Frontal cortex (tissue), 4 donors: Measurements from ENCODE around the gene PDSS2. TPM values are rescaled to one million over a fixed set of nuclear protein-coding genes. Genes with fewer than 3 reads are reported as not detected.
A peak's percentile ranks its signal among the peaks of the same experiment; 100 is the strongest.

Source experiments
- DNase-seq, 2 donors: peaks; one replicate each; pipeline ENCODE4 v3.0.0; 2012; ENCODE audit warnings: low spot score in 2 of 2
- FAIRE-seq: peaks from 2 replicates; lab custom pipeline; 2012; peaks lifted over from hg19 to GRCh38; lab: Jason Lieb, UNC
- small RNA-seq: library from RNA; depleted of rRNA; stranded (forward); fragments of <200 nt; gene quantifications from one replicate; pipeline ENCODE3, GENCODE V24; 2014
- total RNA-seq: library from RNA; depleted of rRNA; stranded (reverse); fragments of >200 nt; gene quantifications from one replicate; pipeline ENCODE4 v1.2.3, GENCODE V29; 2014
- donor health status: control.
- donor health status: control.
- donor health status: control.

PDSS2 gene
- total RNA-seq, 1 donor from 2014 or later: 6.9 TPM

GRCh38 chr6:107114213-107114925 is 345.0 kb downstream of the PDSS2 start:
- FAIRE-seq (no peak), DNase-seq (peak; percentile 90)

DNA sequence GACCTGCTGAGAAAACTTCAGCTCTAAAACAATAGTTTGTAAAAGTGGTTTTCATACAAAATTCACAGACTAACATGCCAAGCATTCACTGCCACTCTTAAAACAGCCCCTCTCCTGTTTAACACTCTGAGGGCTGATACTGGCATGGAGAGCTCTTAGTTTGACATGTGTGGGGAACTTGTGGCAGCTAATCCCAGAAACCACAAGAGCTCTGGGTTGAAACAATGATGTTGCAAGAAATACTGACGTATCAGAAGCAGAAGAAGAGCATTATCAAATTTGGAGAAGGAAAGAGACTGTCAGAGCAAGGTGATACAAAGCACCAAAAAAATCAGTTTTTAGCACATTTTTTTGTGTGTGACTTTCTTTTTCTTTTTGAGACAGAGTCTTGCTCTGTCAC is 349.2 kb downstream of the PDSS2 start:
- no peak for FAIRE-seq

GRCh38 chr6:107108201-107108890 is 351.0 kb downstream of the PDSS2 start:
- FAIRE-seq (no peak), DNase-seq (no peak)

More for the DNA sequence above, 349.2 kb downstream of the PDSS2 start:
- DNase-seq: no peak

DNA sequence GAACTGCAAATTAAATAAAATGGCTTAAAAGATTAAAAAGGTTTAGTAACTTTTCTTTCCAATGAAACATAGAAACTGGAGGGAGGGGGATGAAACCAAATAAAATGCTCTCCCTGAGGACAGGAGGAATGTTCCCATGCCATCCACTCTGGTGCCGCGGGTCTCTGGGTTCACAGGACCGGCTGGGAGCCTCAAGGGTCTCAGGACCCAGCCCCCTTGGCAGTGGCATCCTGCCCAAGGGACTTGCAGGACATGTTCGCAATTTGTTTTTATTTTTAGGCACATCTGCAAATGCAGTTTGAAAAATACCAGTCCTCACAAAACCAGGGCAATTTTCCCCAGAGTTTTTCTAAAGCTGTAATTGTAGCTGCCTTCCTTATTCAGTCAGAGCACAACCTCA is 351.6 kb downstream of the PDSS2 start:
- FAIRE-seq (no peak), DNase-seq (no peak)

DNA sequence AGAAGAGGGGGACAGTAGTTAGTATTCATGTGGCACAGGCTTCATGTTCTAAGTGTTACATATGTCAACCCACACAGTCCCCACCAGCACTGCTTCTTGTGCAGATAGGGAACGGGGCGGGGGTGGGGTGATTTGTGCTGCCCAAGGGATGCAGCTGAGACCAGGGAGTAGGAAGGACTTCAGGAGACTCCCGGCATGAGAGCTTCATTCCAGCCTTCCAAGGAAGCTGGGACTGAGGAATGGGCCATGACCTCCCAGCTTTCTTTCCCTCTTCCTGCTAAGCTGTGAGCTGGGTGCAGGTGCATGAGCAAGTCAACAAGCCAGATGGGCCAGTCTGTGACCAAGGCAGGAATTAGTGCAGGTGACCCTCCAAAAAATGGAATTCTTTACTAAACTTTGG is 353.2 kb downstream of the PDSS2 start:
- FAIRE-seq (no peak), DNase-seq (no peak)

GRCh38 chr6:107105511-107106116 is 353.8 kb downstream of the PDSS2 start:
- DNase-seq: no peak
- FAIRE-seq: no peak

GRCh38 chr6:107103082-107103481 is 356.3 kb downstream of the PDSS2 start:
- no peak for DNase-seq
- no peak for FAIRE-seq

Small RNA genes within 50 kb of the gene (small RNA-seq; reads per million reads assigned to genes)
- gene AL591516.1: not detected
- not detected for gene RNU6-1299P

Other genes with a start within 250 kb of the PDSS2 start
- gene SOBP, start 30.6 kb upstream of the PDSS2 start, total RNA-seq: 42.4 TPM